GM20000 (cell line): ENCODE results near the gene SLIT3.

Experiments
- DNase-seq: peaks from one replicate; pipeline ENCODE4 v3.0.0; 2012; ENCODE audit warnings: low spot score
- CTCF ChIP-seq: IDR thresholded peaks from 2 replicates; pipeline ENCODE4 v1.5.1; 2012; ENCODE audit warnings: mild to moderate bottlenecking, control low read depth; ENCODE audit errors: extremely low read depth, missing control alignments

The SLIT3 gene

GRCh38 chr5:168705321-168705720 is 595.6 kb downstream of the SLIT3 start:
- no peak for DNase-seq
- no peak for TF ChIP-seq CTCF

GRCh38 chr5:168702511-168702910 is 598.4 kb downstream of the SLIT3 start:
- no peak for DNase-seq
- no peak for TF ChIP-seq CTCF

- DNase-seq, result no peak
- TF ChIP-seq CTCF, result no peak
Measured at GRCh38 chr5:168701641-168702040, 599.3 kb downstream of the SLIT3 start.

GRCh38 chr5:168699002-168699401 is 601.9 kb downstream of the SLIT3 start:
- no peak for TF ChIP-seq CTCF
- DNase-seq, result no peak

- no peak for DNase-seq
- TF ChIP-seq CTCF, result no peak
Measured at GRCh38 chr5:168697034-168697720, 603.8 kb downstream of the SLIT3 start.

- no peak for DNase-seq
- no peak for TF ChIP-seq CTCF
Measured at GRCh38 chr5:168696611-168697010, 604.3 kb downstream of the SLIT3 start.

GRCh38 chr5:168695301-168695835 is 605.6 kb downstream of the SLIT3 start:
- no peak for DNase-seq
- no peak for TF ChIP-seq CTCF
